Transverse colon (tissue), 4 donors: ENCODE measurements around the gene MDGA2. TPM values are rescaled to one million over a fixed set of nuclear protein-coding genes. Genes with fewer than 3 reads are reported as not detected.
"Not testable (repeated sequence)": the region's sequence is repeated elsewhere in the genome, so short reads cannot be mapped to it uniquely, and the experiment has no call there.

Experiments used
- DNase-seq: peaks from one replicate; pipeline ENCODE4 v3.0.0-alpha.2; 2019
- H3K27ac ChIP-seq, 4 donors: fragments of 200-600 bp; sonication (generic); 2 replicates each; pipeline ENCODE4 v1.5.1; 2016 to 2018; ENCODE audit warnings: inconsistent platforms in 4 of 4
- H3K27me3 ChIP-seq: fragments of 200-600 bp; sonication (generic); 2 replicates; pipeline ENCODE4 v1.5.1; 2017; ENCODE audit warnings: inconsistent platforms
- H3K36me3 ChIP-seq, 4 donors: fragments of 200-600 bp; sonication (generic); 2 replicates each; pipeline ENCODE4 v1.5.1; 2017 to 2019; ENCODE audit warnings: inconsistent platforms in 4 of 4
- H3K4me1 ChIP-seq, 4 donors: fragments of 200-600 bp; sonication (generic); 2 replicates each; pipeline ENCODE4 v1.5.1; 2017 to 2020; ENCODE audit warnings: inconsistent platforms in 4 of 4
- H3K4me3 ChIP-seq, 4 donors: fragments of 200-600 bp; sonication (generic); 1 replicate in 1 of 4; 2 replicates in 3 of 4; pipeline versions ENCODE4 v1.5.1 to v1.6.1; 2017 to 2019; ENCODE audit warnings: inconsistent platforms in 4 of 4
- H3K9me3 ChIP-seq, 2 donors: fragments of 200-600 bp; sonication (generic); 2 replicates each; pipeline ENCODE4 v1.5.1; 2017 to 2019; ENCODE audit warnings: inconsistent platforms in 2 of 2
- CTCF ChIP-seq, 5 experiments: fragments of 200-600 bp in 3 of 5; fragments of 450-650 bp in 2 of 5; sonication (generic) in 3 of 5; IDR thresholded peaks; 1 replicate in 2 of 5; 2 replicates in 3 of 5; pipeline ENCODE4 v1.5.1; 2016 to 2017; ENCODE audit warnings: antibody characterized with exemption in 5 of 5, inconsistent platforms in 3 of 5, mild to moderate bottlenecking in 2 of 5, moderate library complexity in 1 of 5
- EP300 ChIP-seq: sonication (generic); formaldehyde crosslinking; IDR thresholded peaks from one replicate; pipeline ENCODE4 v1.6.1; 2017; ENCODE audit warnings: antibody characterized with exemption, low read depth
- POLR2A ChIP-seq: fragments of 450-650 bp; IDR thresholded peaks from one replicate; pipeline ENCODE4 v1.6.1; 2016; ENCODE audit warnings: antibody characterized with exemption, mild to moderate bottlenecking, moderate library complexity
- POLR2AphosphoS5 ChIP-seq, 3 donors: sonication (generic); formaldehyde crosslinking; IDR thresholded peaks; one replicate each; pipeline ENCODE4 v1.6.1; 2016; ENCODE audit warnings: antibody characterized with exemption in 3 of 3
- WGBS, 2 donors: methylation state at CpG; one replicate each; pipeline ENCODE4 v1.1.5; 2018; ENCODE audit warnings: low coverage in 1 of 2; 5-methylcytosine and 5-hydroxymethylcytosine counted together
- in situ Hi-C, 4 donors: fragments of 200-750 bp; cut with MboI; loops; one replicate each; pipeline versions ENCODE4 v1.15.0 to v1.15.1; 2017; ENCODE audit warnings: low sequenced_read_pairs in 3 of 4, low pct_ligation_motif_present in 1 of 4, low pct_unique_long_range_greater_than_20kb in 1 of 4
- intact Hi-C: fragments of 100-400 bp; cut with DNase I; formaldehyde crosslinking; loops from one replicate; pipeline ENCODE4 v1.15.1; 2023; ENCODE audit warnings: low total_unique reads
- total RNA-seq, 4 donors: library from RNA; depleted of rRNA; stranded (reverse); fragments of >200 nt; gene quantifications; one replicate each; pipeline ENCODE4 v1.1.0, GENCODE V29; 2016

The MDGA2 gene
- total RNA-seq, 4 donors from 2014 or later: not detected

DNA sequence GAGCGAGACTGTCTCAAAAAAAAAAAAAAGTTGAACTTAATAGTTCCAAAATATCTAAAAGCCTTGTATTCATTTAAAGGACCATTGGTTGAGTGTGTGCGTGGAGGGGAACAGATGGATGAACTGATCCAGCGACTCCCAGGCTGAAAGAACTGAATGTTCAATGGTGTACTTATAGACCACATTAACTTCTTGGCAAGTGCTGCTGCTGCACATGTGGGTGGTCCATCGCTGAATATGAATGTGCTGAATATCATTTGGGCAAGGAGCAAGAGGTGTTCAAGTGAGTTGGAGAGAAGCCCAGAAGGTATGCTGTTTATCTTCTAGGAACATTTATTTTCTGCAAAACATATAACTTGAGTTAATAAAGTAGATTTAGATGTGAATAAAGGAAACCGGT, 734.8 kb downstream of the MDGA2 start:
- H3K27ac ChIP-seq: no peak overlapping the region
- DNase-seq: no peak
- no peaks in the 10 kb centered on the region for H3K4me1 ChIP-seq
- H3K36me3 ChIP-seq: no peaks in the 10 kb centered on the region
- in situ Hi-C loops (no loop called here), intact Hi-C loops (no loop called here)
- no peaks in the 10 kb centered on the region for H3K27me3 ChIP-seq
- no peak overlapping the region for H3K4me3 ChIP-seq
- H3K9me3 ChIP-seq: peaks cover 0 to 4% of the 10 kb centered on the region in 2 donors
- TF ChIP-seq EP300: no peak
- no peak for TF ChIP-seq POLR2AphosphoS5 (IDR thresholded peaks at IDR 0.05)
- TF ChIP-seq POLR2A: no peak
- TF ChIP-seq CTCF (IDR thresholded peaks at IDR 0.05): no peak
- WGBS, 2 donors: 81 to 83% methylated on average over 5 of the region's 5 CpGs

- WGBS, 2 donors: 91 to 100% methylated on average over 3 of the region's 3 CpGs
- in situ Hi-C loops (no loop called here), intact Hi-C loops (no loop called here)
- Histone ChIP-seq H3K36me3 (no peaks in the 10 kb centered on the region), H3K4me3 (no peak overlapping the region), H3K27ac (no peak overlapping the region), H3K27me3 (no peaks in the 10 kb centered on the region), H3K4me1 (no peaks in the 10 kb centered on the region), H3K9me3 (no peaks in the 10 kb centered on the region)
- DNase-seq: no peak
- peak in 1 of 5 experiments; percentile 20 for TF ChIP-seq CTCF (IDR thresholded peaks at IDR 0.05)
- TF ChIP-seq POLR2AphosphoS5 (IDR thresholded peaks at IDR 0.05): no peak
Observed at GRCh38 chr14:46920542-46920941, 754.9 kb downstream of the MDGA2 start.

GRCh38 chr14:46915539-46915938, 759.9 kb downstream of the MDGA2 start:
- intact Hi-C loops: not testable (repeated sequence)

GRCh38 chr14:46902837-46903236, 772.6 kb downstream of the MDGA2 start:
- no peak for TF ChIP-seq CTCF (IDR thresholded peaks at IDR 0.05)
- TF ChIP-seq POLR2A: no peak
- no peak for TF ChIP-seq EP300
- no peak for TF ChIP-seq POLR2AphosphoS5 (IDR thresholded peaks at IDR 0.05)
- Histone ChIP-seq H3K4me1 (no peaks in the 10 kb centered on the region), H3K27ac (no peak overlapping the region), H3K36me3 (no peaks in the 10 kb centered on the region), H3K4me3 (no peak overlapping the region), H3K9me3 (no peaks in the 10 kb centered on the region), H3K27me3 (no peaks in the 10 kb centered on the region)
- intact Hi-C loops: no loop called here
- WGBS, 2 donors: 66 to 77% methylated on average over 6 of the region's 6 CpGs
- no peak for DNase-seq
- in situ Hi-C loops: no loop called here

More at GRCh38 chr14:46915539-46915938, 759.9 kb downstream of the MDGA2 start:
- H3K4me3 ChIP-seq, H3K27me3 ChIP-seq, DNase-seq, H3K27ac ChIP-seq, H3K36me3 ChIP-seq, in situ Hi-C loops, H3K9me3 ChIP-seq, H3K4me1 ChIP-seq: not testable (repeated sequence)
- WGBS, 2 donors: 60 to 69% methylated on average over 3 to 4 of the region's 4 CpGs

DNA sequence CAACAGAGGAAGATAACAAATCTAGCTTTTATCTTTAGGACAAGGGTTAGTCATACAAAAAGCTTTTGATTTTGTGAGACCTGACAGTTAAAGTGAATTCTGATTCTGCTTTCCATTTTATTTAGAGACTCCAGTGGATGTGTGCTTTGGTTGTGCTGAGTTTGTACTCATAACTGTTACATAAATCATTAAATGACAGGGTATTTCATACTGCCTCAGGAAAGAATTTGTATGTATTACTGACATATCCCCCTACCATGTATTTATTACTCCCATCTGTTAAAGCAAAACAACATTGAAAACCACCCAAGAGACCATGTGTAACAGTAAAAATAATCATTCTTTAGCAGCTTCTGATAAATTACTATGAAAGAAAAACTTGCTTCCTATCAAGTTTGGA, 780.9 kb downstream of the MDGA2 start:
- Histone ChIP-seq H3K27me3 (no peaks in the 10 kb centered on the region), H3K27ac (no peak overlapping the region), H3K36me3 (no peaks in the 10 kb centered on the region), H3K4me1 (no peaks in the 10 kb centered on the region), H3K9me3 (no peaks in the 10 kb centered on the region), H3K4me3 (no peak overlapping the region)
- TF ChIP-seq POLR2A: no peak
- TF ChIP-seq POLR2AphosphoS5 (IDR thresholded peaks at IDR 0.05): no peak
- TF ChIP-seq CTCF (IDR thresholded peaks at IDR 0.05): no peak
- no peak for TF ChIP-seq EP300
- DNase-seq: no peak
- in situ Hi-C loops: no loop called here
- intact Hi-C loops: no loop called here
